Bronchial epithelial cell (primary cell): Measurements from ENCODE around the gene CLNK. TPM values are rescaled to one million over a fixed set of nuclear protein-coding genes. Genes with fewer than 3 reads are reported as not detected.

Source experiments
- DNase-seq: peaks from one replicate; pipeline ENCODE4 v3.0.0-alpha.2; 2010; ENCODE audit warnings: low read depth
- FAIRE-seq: peaks from 2 replicates; lab custom pipeline; 2011; peaks lifted over from hg19 to GRCh38; lab: Jason Lieb, UNC
- H3K27me3 ChIP-seq: 2 replicates; pipeline ENCODE4 v1.5.1; 2011; ENCODE audit warnings: low read length; ENCODE audit not compliant: control insufficient read depth, insufficient read depth
- H3K36me3 ChIP-seq: 2 replicates; pipeline ENCODE4 v1.5.1; 2011; ENCODE audit warnings: low read length; ENCODE audit not compliant: control insufficient read depth, insufficient read depth
- H3K4me3 ChIP-seq: 2 replicates; pipeline ENCODE4 v1.5.1; 2011; ENCODE audit warnings: mild to moderate bottlenecking, low read depth, low read length, control low read depth
- total RNA-seq: library from RNA; depleted of rRNA; stranded (reverse); fragments of >200 nt; gene quantifications from 2 replicates; pipeline ENCODE4 v1.2.1, GENCODE V29; 2014
- TF ChIP-seq, protein P1 (sequence below): IDR thresholded peaks from 2 replicates; pipeline ENCODE4 v1.5.1; 2011; ENCODE audit warnings: mild to moderate bottlenecking, moderate library complexity, low read length, control low read depth, inconsistent platforms; ENCODE audit not compliant: insufficient read depth, severe bottlenecking

CLNK gene
- total RNA-seq, 1 donor from 2014 or later: not detected

GRCh38 chr4:10721616-10722015 lies 37.0 kb upstream of the CLNK start:
- TF ChIP-seq, protein P1, sequence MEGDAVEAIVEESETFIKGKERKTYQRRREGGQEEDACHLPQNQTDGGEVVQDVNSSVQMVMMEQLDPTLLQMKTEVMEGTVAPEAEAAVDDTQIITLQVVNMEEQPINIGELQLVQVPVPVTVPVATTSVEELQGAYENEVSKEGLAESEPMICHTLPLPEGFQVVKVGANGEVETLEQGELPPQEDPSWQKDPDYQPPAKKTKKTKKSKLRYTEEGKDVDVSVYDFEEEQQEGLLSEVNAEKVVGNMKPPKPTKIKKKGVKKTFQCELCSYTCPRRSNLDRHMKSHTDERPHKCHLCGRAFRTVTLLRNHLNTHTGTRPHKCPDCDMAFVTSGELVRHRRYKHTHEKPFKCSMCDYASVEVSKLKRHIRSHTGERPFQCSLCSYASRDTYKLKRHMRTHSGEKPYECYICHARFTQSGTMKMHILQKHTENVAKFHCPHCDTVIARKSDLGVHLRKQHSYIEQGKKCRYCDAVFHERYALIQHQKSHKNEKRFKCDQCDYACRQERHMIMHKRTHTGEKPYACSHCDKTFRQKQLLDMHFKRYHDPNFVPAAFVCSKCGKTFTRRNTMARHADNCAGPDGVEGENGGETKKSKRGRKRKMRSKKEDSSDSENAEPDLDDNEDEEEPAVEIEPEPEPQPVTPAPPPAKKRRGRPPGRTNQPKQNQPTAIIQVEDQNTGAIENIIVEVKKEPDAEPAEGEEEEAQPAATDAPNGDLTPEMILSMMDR: no peak
- Histone ChIP-seq H3K27me3 (no peaks in the 10 kb centered on the region), H3K4me3 (no peak overlapping the region), H3K36me3 (no peaks in the 10 kb centered on the region)
- DNase-seq (no peak), FAIRE-seq (no peak)

- Histone ChIP-seq H3K27me3 (no peaks in the 10 kb centered on the region), H3K36me3 (no peaks in the 10 kb centered on the region), H3K4me3 (no peak overlapping the region)
- TF ChIP-seq, protein P1: no peak
- DNase-seq (no peak), FAIRE-seq (no peak)
Observed at GRCh38 chr4:10716163-10716562, 31.6 kb upstream of the CLNK start.

DNA sequence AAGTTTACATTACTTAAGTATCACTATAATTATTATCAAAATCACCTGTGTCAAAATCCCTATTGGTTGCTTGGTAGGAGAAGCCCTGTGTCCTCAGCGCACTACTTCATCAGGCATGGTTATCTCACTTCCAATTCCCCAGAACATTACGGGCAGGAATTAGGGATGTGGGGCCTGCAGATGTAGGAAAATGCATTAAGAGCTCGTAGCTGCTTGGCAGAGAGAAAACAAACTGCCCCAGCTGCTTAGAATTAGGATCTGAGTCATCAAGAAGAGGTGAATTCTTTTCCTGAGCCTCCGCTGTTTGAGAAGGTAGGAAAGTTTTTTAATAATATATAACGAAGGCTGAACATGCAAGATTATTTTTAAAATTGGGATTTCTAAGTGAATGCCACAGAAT lies 31.1 kb upstream of the CLNK start:
- no peaks in the 10 kb centered on the region for H3K27me3 ChIP-seq
- TF ChIP-seq, protein P1: no peak
- no peak overlapping the region for H3K4me3 ChIP-seq
- DNase-seq (peak; percentile 27), FAIRE-seq (no peak)
- no peaks in the 10 kb centered on the region for H3K36me3 ChIP-seq

DNA sequence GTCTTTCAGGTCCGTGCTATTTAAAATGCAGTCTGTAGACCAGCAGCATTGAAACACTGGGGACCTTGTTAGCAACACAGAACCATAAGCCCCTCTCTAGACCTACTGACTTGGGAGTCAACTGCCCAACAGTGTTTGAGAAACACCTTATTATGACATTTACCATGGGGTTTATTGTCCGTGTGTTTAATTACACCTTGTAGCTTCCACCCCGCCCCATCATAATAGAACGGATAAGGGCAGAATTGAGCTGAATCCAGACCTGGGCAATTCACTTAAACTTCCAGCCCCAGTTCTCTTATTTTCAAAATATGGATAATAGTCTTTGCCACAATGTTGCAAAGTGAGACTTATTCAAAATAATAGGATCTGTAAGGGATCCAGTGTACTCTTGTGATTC lies 30.6 kb upstream of the CLNK start:
- DNase-seq: no peak
- no peak for FAIRE-seq
- Histone ChIP-seq H3K36me3 (no peaks in the 10 kb centered on the region), H3K27me3 (no peaks in the 10 kb centered on the region), H3K4me3 (no peak overlapping the region)
- TF ChIP-seq, protein P1: no peak

- no peaks in the 10 kb centered on the region for H3K36me3 ChIP-seq
- DNase-seq (no peak), FAIRE-seq (no peak)
- H3K27me3 ChIP-seq: no peaks in the 10 kb centered on the region
- TF ChIP-seq, protein P1: no peak
- H3K4me3 ChIP-seq: no peak overlapping the region
Observed at GRCh38 chr4:10713591-10713990, 29.0 kb upstream of the CLNK start.

DNA sequence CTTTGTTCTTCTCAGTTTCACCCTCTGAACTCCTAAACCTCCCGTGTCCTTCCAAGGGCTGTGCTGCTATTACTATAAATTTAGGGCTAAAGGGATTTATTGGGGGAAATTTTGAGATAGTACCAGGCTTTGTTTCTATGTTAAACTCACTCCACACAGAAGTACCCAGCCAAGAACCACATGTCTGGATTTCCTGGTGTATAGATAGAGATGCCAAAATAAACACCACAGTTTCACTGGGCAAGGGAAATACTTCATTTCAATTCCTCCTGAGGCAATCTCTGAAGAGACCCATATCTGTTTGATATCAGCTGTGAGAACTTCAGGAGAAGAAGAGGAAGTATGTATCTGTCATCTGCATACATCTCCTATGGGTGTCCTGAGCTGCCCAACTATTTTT lies 21.7 kb upstream of the CLNK start:
- Histone ChIP-seq H3K4me3 (no peak overlapping the region), H3K27me3 (no peaks in the 10 kb centered on the region), H3K36me3 (no peaks in the 10 kb centered on the region)
- no peak for FAIRE-seq
- peak; percentile 12 for DNase-seq
- TF ChIP-seq, protein P1: no peak
